Glomerular visceral epithelial cell (primary cell): ENCODE results near the gene PACRG.

ENCODE experiments used
- DNase-seq: peaks from one replicate; pipeline ENCODE4 v3.0.0-alpha.2; 2016; ENCODE audit errors: extremely low spot score

PACRG gene

GRCh38 chr6:163241683-163242082 lies 513.9 kb downstream of the PACRG start:
- no peak for DNase-seq

- DNase-seq, result no peak
Observed at GRCh38 chr6:163243083-163243482, 515.3 kb downstream of the PACRG start.

- no peak for DNase-seq
Observed at GRCh38 chr6:163243692-163244589, 516.2 kb downstream of the PACRG start.

GRCh38 chr6:163248051-163248450 lies 520.3 kb downstream of the PACRG start:
- no peak for DNase-seq

- DNase-seq, result peak; percentile 69
Observed at GRCh38 chr6:163249651-163250101, 521.9 kb downstream of the PACRG start.

- no peak for DNase-seq
Observed at GRCh38 chr6:163250116-163250515, 522.3 kb downstream of the PACRG start.

- no peak for DNase-seq
Observed at GRCh38 chr6:163252061-163252591, 524.4 kb downstream of the PACRG start.

GRCh38 chr6:163253556-163254213 lies 525.9 kb downstream of the PACRG start:
- no peak for DNase-seq

GRCh38 chr6:163254341-163254835 lies 526.6 kb downstream of the PACRG start:
- no peak for DNase-seq

GRCh38 chr6:163255265-163255664 lies 527.5 kb downstream of the PACRG start:
- no peak for DNase-seq

- DNase-seq, result no peak
Observed at GRCh38 chr6:163259689-163260088, 531.9 kb downstream of the PACRG start.

GRCh38 chr6:163260111-163260895 lies 532.5 kb downstream of the PACRG start:
- DNase-seq, result no peak

- DNase-seq, result no peak
Observed at GRCh38 chr6:163260911-163261310, 533.1 kb downstream of the PACRG start.

GRCh38 chr6:163261361-163261760 lies 533.6 kb downstream of the PACRG start:
- DNase-seq, result no peak

GRCh38 chr6:163262080-163262479 lies 534.3 kb downstream of the PACRG start:
- no peak for DNase-seq

GRCh38 chr6:163263196-163263595 lies 535.4 kb downstream of the PACRG start:
- DNase-seq, result no peak

- no peak for DNase-seq
Observed at GRCh38 chr6:163263998-163264661, 536.4 kb downstream of the PACRG start.

- DNase-seq, result no peak
Observed at GRCh38 chr6:163264662-163265035, 536.9 kb downstream of the PACRG start.

- DNase-seq, result no peak
Observed at GRCh38 chr6:163281634-163282033, 553.9 kb downstream of the PACRG start.

- DNase-seq, result no peak
Observed at GRCh38 chr6:163282672-163283071, 554.9 kb downstream of the PACRG start.

GRCh38 chr6:163284151-163284550 lies 556.4 kb downstream of the PACRG start:
- no peak for DNase-seq
